K562 (cell line): ENCODE measurements around the gene RHOC. TPM values are rescaled to one million over a fixed set of nuclear protein-coding genes. Genes with fewer than 3 reads are reported as not detected.

ENCODE experiments used
- BCL6 ChIP-seq: fragments of 250-450 bp; sonication (Bioruptor Pico); IDR thresholded peaks from 2 replicates; pipeline ENCODE4 v1.4.0; 2020
- DEAF1 ChIP-seq: fragments of 450-650 bp; formaldehyde crosslinking; IDR thresholded peaks from 2 replicates; pipeline ENCODE4 v1.4.0; 2020; ENCODE audit warnings: mild to moderate bottlenecking, moderate library complexity
- DPF2 ChIP-seq: fragments of 450-650 bp; IDR thresholded peaks from 2 replicates; pipeline ENCODE4 v1.6.1; 2016
- ETS1 ChIP-seq: conservative IDR thresholded peaks from 2 replicates; pipeline ENCODE4 v1.6.1; 2011; ENCODE audit warnings: low read depth, mild to moderate bottlenecking, low read length; ENCODE audit not compliant: control insufficient read depth
- ETV6 ChIP-seq, 3 experiments: fragments of 150-350 bp in 1 of 3; sonication (generic) in 1 of 3; formaldehyde crosslinking in 1 of 3; IDR thresholded peaks; 2 replicates each; pipeline versions ENCODE4 v1.6.1 to v1.8.0; 2014 to 2022; ENCODE audit warnings: borderline replicate concordance in 2 of 3, low read depth in 2 of 3, antibody characterized with exemption in 1 of 3, low read length in 1 of 3, mild to moderate bottlenecking in 1 of 3, missing genetic modification reagents in 1 of 3
- HMGN3 ChIP-seq: IDR thresholded peaks from 2 replicates; pipeline ENCODE4 v1.6.1; 2011; ENCODE audit warnings: borderline replicate concordance, low read depth, mild to moderate bottlenecking, mixed read lengths, low read length; ENCODE audit not compliant: insufficient read length; ENCODE audit errors: extremely low read depth
- KDM2B ChIP-seq: fragments of 250-450 bp; sonication (Bioruptor Pico); IDR thresholded peaks from 2 replicates; pipeline ENCODE4 v1.8.0; 2021; ENCODE audit warnings: mild to moderate bottlenecking, moderate library complexity
- KLF10 ChIP-seq: fragments of 250-450 bp; sonication (Bioruptor Pico); IDR thresholded peaks from 2 replicates; pipeline ENCODE4 v1.6.1; 2021; ENCODE audit warnings: matching md5 sums
- MBD2 ChIP-seq: sonication (generic); IDR thresholded peaks from 2 replicates; pipeline ENCODE4 v1.6.1; 2016; ENCODE audit warnings: low read depth, borderline replicate concordance
- MECOM ChIP-seq: fragments of 250-450 bp; sonication (Bioruptor Pico); IDR thresholded peaks from 2 replicates; pipeline ENCODE4 v1.8.0; 2022; ENCODE audit warnings: inconsistent platforms
- NR1H2 ChIP-seq: sonication (generic); formaldehyde crosslinking; IDR thresholded peaks from 2 replicates; pipeline ENCODE4 v1.4.0; 2020; ENCODE audit warnings: mild to moderate bottlenecking, missing genetic modification reagents
- PBX2 ChIP-seq, 2 experiments: IDR thresholded peaks in 1 of 2; conservative IDR thresholded peaks in 1 of 2; 2 replicates each; pipeline ENCODE4 v1.6.1; 2016; ENCODE audit warnings: low read depth in 2 of 2, mild to moderate bottlenecking in 1 of 2, missing compliant biosample characterization in 1 of 2, missing genetic modification characterization in 1 of 2, moderate library complexity in 1 of 2
- SETDB1 ChIP-seq: IDR thresholded peaks from one replicate; pipeline ENCODE4 v1.6.1; 2012; ENCODE audit warnings: low read length, control low read depth, inconsistent platforms
- SIN3A ChIP-seq, 2 experiments: fragments of 150-350 bp in 1 of 2; IDR thresholded peaks; 2 replicates each; pipeline ENCODE4 v1.6.1; 2011 to 2016; ENCODE audit warnings: borderline replicate concordance in 2 of 2, low read depth in 2 of 2, low read length in 2 of 2, mild to moderate bottlenecking in 2 of 2, moderate library complexity in 2 of 2; ENCODE audit not compliant: control insufficient read depth in 1 of 2
- SMARCB1 ChIP-seq: IDR thresholded peaks from 2 replicates; pipeline ENCODE4 v1.6.1; 2011; ENCODE audit warnings: improper control_type of control experiment, low read depth; ENCODE audit not compliant: insufficient read length
- SRSF9 ChIP-seq: fragments of 200-400 bp; formaldehyde crosslinking; IDR thresholded peaks from 2 replicates; pipeline ENCODE4 v1.6.1; 2017; ENCODE audit warnings: low read depth, low read length, borderline replicate concordance
- TAF7 ChIP-seq: fragments of 450-650 bp; IDR thresholded peaks from 2 replicates; pipeline ENCODE4 v1.6.1; 2016; ENCODE audit warnings: missing genetic modification characterization, missing compliant biosample characterization
- TCFL5 ChIP-seq: fragments of 250-450 bp; sonication (Bioruptor Pico); conservative IDR thresholded peaks from 2 replicates; pipeline ENCODE4 v1.6.1; 2021; ENCODE audit warnings: mild to moderate bottlenecking, moderate library complexity, matching md5 sums
- TFAM ChIP-seq: fragments of 250-450 bp; sonication (Bioruptor Pico); conservative IDR thresholded peaks from 2 replicates; pipeline ENCODE4 v1.5.0; 2021; ENCODE audit warnings: mild to moderate bottlenecking, moderate library complexity
- WHSC1 ChIP-seq: IDR thresholded peaks from one replicate; pipeline ENCODE4 v1.6.1; 2012; ENCODE audit warnings: low read length, control low read depth, inconsistent platforms
- ZBTB7A ChIP-seq: IDR thresholded peaks from 2 replicates; pipeline ENCODE4 v1.6.1; 2011; ENCODE audit warnings: low read depth, mild to moderate bottlenecking, low read length, moderate library complexity, borderline replicate concordance; ENCODE audit not compliant: control insufficient read depth
- ZNF584 ChIP-seq: fragments of 200-800 bp; sonication (Bioruptor generic); IDR thresholded peaks from 2 replicates; pipeline ENCODE4 v1.6.1; 2016; ENCODE audit warnings: low read depth, mild to moderate bottlenecking, missing genetic modification characterization, missing compliant biosample characterization
- ZNF79 ChIP-seq: fragments of 250-450 bp; sonication (Bioruptor Pico); IDR thresholded peaks from 2 replicates; pipeline ENCODE4 v1.4.0; 2020; ENCODE audit warnings: low read depth, mild to moderate bottlenecking, moderate library complexity
- polyA plus RNA-seq, 8 experiments: library from polyadenylated mRNA; depleted of rRNA in 4 of 8; stranded (reverse) in 5 of 8; unstranded in 3 of 8; fragments of >200 nt; fragmentation: Nextera tagmentation in 2 of 8; fragmentation: Illumina TruSeq in 1 of 8; extraction: Ambion mirVana in 2 of 8; extraction: Trizol in 1 of 8; gene quantifications; 2 replicates each; pipeline versions ENCODE4 v1.2.1 to v1.2.3, GENCODE V29; 2011 to 2014; ENCODE audit warnings: inconsistent platforms in 1 of 8, missing spikeins in 1 of 8
- total RNA-seq, 7 experiments: library from RNA; depleted of rRNA in 6 of 7; stranded (reverse); fragments of >200 nt in 6 of 7; fragmentation: Illumina TruSeq in 2 of 7; extraction: Trizol in 2 of 7; gene quantifications; 2 replicates each; pipeline versions ENCODE4 v1.2.1 to v1.2.3, GENCODE V29; 2011 to 2021; ENCODE audit warnings: low replicate concordance in 1 of 7

Gene RHOC
- total and polyA plus RNA-seq, 9 of the 15 experiments (the other 6 are each of a cell fraction or from before 2014, with no cell fraction given) = 35.2 to 364 (median 204) TPM

- TF ChIP-seq TCFL5 (CRISPR knock-in tag) = no peak
- no peak for TF ChIP-seq NR1H2 (CRISPR knock-in tag)
- TF ChIP-seq MBD2 = peak; percentile 57; the same call in 1 of the 2 replicates
- no peak for TF ChIP-seq SRSF9
- peak; percentile 72; the same call in 1 of the 2 replicates for TF ChIP-seq ZBTB7A
- no peak for TF ChIP-seq ZNF79 (CRISPR knock-in tag)
- TF ChIP-seq MECOM (CRISPR knock-in tag) = no peak
- 0 out of 4 replicates have a peak, but pooled peaks of 1 of the 2 experiments have one; percentile 14 for TF ChIP-seq ETV6 (IDR thresholded peaks at IDR 0.05; ENCODE audit: borderline replicate concordance in 1 of 2, low read depth in 2 of 2, low read length in 1 of 2)
- no peak for TF ChIP-seq ETV6 (CRISPR knock-in tag; IDR thresholded peaks at IDR 0.05; ENCODE audit: borderline replicate concordance)
- peak; percentile 18 to 82; a peak in 2 of 4 replicates for TF ChIP-seq SIN3A (IDR thresholded peaks at IDR 0.05; ENCODE audit: borderline replicate concordance in 2 of 2, control insufficient read depth in 1 of 2, low read depth in 2 of 2, low read length in 2 of 2)
- TF ChIP-seq DPF2 = peak; percentile 64
- no peak for TF ChIP-seq KLF10 (CRISPR knock-in tag)
- no peak for TF ChIP-seq TFAM (CRISPR knock-in tag)
- TF ChIP-seq TAF7 = peak; percentile 54; the same call in 1 of the 2 replicates
- 0 out of 2 replicates have a peak, but pooled peaks have one; percentile 22 for TF ChIP-seq DEAF1
- TF ChIP-seq WHSC1 = no peak
- TF ChIP-seq KDM2B (CRISPR knock-in tag) = no peak
- TF ChIP-seq SMARCB1 = no peak
- no peak for TF ChIP-seq PBX2 (CRISPR knock-in tag; IDR thresholded peaks at IDR 0.05; ENCODE audit: low read depth)
- no peak for TF ChIP-seq PBX2 (tag; conservative IDR thresholded peaks at IDR 0.05; ENCODE audit: low read depth)
- no peak for TF ChIP-seq BCL6 (CRISPR knock-in tag)
- no peak for TF ChIP-seq ZNF584 (CRISPR knock-in tag)
- TF ChIP-seq SETDB1 = no peak
- peak; percentile 59 for TF ChIP-seq HMGN3
- no peak for TF ChIP-seq ETS1
Observed at GRCh38 chr1:112674440-112674985, 32.4 kb downstream of the RHOC start, which contains the start of gene MOV10 (continued).
